Endothelial cell of umbilical vein (primary cell): ENCODE data around the gene TRMT2A. TPM values are rescaled to one million over a fixed set of nuclear protein-coding genes. Genes with fewer than 3 reads are reported as not detected.

Experiments
- BruUV-seq: library from RNA; stranded (reverse); fragments of 400-500 nt; replicated peaks from 2 replicates; lab custom pipeline; 2021; lab: Mats Ljungman, UMichigan
- CTCF ChIA-PET: fragments of 300-600, 350-600 bp; sonication (Branson Sonifier 250); formaldehyde crosslinking; loops from one replicate; lab custom pipeline; 2021; ENCODE audit warnings: antibody characterized with exemption, inconsistent platforms; lab: Charles Lee
- POLR2A ChIA-PET: fragments of 300-600, 350-600 bp; sonication (Branson Sonifier 250); formaldehyde crosslinking; loops from one replicate; lab custom pipeline; 2021; ENCODE audit warnings: antibody characterized with exemption, inconsistent platforms; lab: Charles Lee
- DNase-seq: peaks from one replicate; pipeline ENCODE4 v3.0.0-alpha.2; 2011; ENCODE audit warnings: low read depth, low spot score
- FAIRE-seq: peaks from 2 replicates; lab custom pipeline; 2011; peaks lifted over from hg19 to GRCh38; lab: Jason Lieb, UNC
- H2AFZ ChIP-seq: 2 replicates; pipeline ENCODE4 v1.6.0; 2012; ENCODE audit warnings: low read depth, low read length, control low read depth, inconsistent platforms
- H3K27ac ChIP-seq: 2 replicates; pipeline ENCODE4 v1.5.1; 2011; ENCODE audit warnings: low read depth, mild to moderate bottlenecking, control low read depth, low read length, moderate library complexity; ENCODE audit not compliant: insufficient read depth
- H3K27me3 ChIP-seq, 2 experiments: 2 replicates each; pipeline versions ENCODE4 v1.6.0 to v1.6.1; 2011; ENCODE audit warnings: low read length in 2 of 2, mixed read lengths in 1 of 2; ENCODE audit not compliant: control insufficient read depth in 2 of 2, insufficient read depth in 2 of 2
- H3K36me3 ChIP-seq, 2 experiments: 2 replicates in 1 of 2; 3 replicates in 1 of 2; pipeline ENCODE4 v1.5.1; 2011; ENCODE audit warnings: low read length in 2 of 2, mild to moderate bottlenecking in 1 of 2, moderate library complexity in 1 of 2; ENCODE audit not compliant: control insufficient read depth in 2 of 2, insufficient read depth in 2 of 2; ENCODE audit errors: extremely low read depth in 1 of 2
- H3K4me1 ChIP-seq: 3 replicates; pipeline ENCODE4 v1.5.1; 2011; ENCODE audit warnings: mild to moderate bottlenecking, low read length; ENCODE audit not compliant: control insufficient read depth, insufficient read depth; ENCODE audit errors: extremely low read depth
- H3K4me2 ChIP-seq: 2 replicates; pipeline ENCODE4 v1.6.1; 2011; ENCODE audit warnings: low read length, control low read depth, mixed read lengths; ENCODE audit not compliant: insufficient read depth
- H3K4me3 ChIP-seq, 3 experiments: fragments of 200-600 bp in 1 of 3; sonication (generic), shearing (Covaris generic) in 1 of 3; replicated peaks in 1 of 3; 2 replicates each; pipeline ENCODE4 v1.5.1; 2011 to 2016; ENCODE audit warnings: control low read depth in 3 of 3, low read length in 3 of 3, mild to moderate bottlenecking in 2 of 3, inconsistent platforms in 1 of 3, low read depth in 1 of 3, moderate library complexity in 1 of 3; ENCODE audit not compliant: insufficient read depth in 1 of 3
- H3K79me2 ChIP-seq: 2 replicates; pipeline ENCODE4 v1.6.0; 2012; ENCODE audit warnings: low read length, inconsistent platforms; ENCODE audit not compliant: control insufficient read depth, insufficient read depth
- H3K9ac ChIP-seq: replicated peaks from 2 replicates; pipeline ENCODE3; 2011; ENCODE audit warnings: low read length, control low read depth; ENCODE audit not compliant: insufficient read depth; ENCODE audit errors: extremely low read depth
- H3K9me1 ChIP-seq: replicated peaks from 3 replicates; pipeline ENCODE4 v1.6.0; 2011; ENCODE audit warnings: mild to moderate bottlenecking, low read length; ENCODE audit not compliant: control insufficient read depth, insufficient read depth; ENCODE audit errors: extremely low read depth
- H3K9me3 ChIP-seq: replicated peaks from 2 replicates; pipeline ENCODE4 v1.5.1; 2012; ENCODE audit warnings: low read length, inconsistent platforms; ENCODE audit not compliant: control insufficient read depth, insufficient read depth
- H4K20me1 ChIP-seq: replicated peaks from 2 replicates; pipeline ENCODE3; 2011; ENCODE audit warnings: mild to moderate bottlenecking, low read length; ENCODE audit not compliant: control insufficient read depth, insufficient read depth; ENCODE audit errors: extremely low read depth
- EZH2 ChIP-seq: IDR thresholded peaks from 2 replicates; pipeline ENCODE4 v1.6.1; 2012; ENCODE audit warnings: borderline replicate concordance, low read depth, mild to moderate bottlenecking, moderate library complexity, low read length, inconsistent platforms; ENCODE audit not compliant: severe bottlenecking
- FOS ChIP-seq: IDR thresholded peaks from 2 replicates; pipeline ENCODE4 v1.6.1; 2011; ENCODE audit warnings: mild to moderate bottlenecking, low read length, moderate library complexity, borderline replicate concordance; ENCODE audit not compliant: insufficient read depth
- GATA2 ChIP-seq: IDR thresholded peaks from 2 replicates; pipeline ENCODE4 v1.7.0; 2011; ENCODE audit warnings: low read depth, mild to moderate bottlenecking, moderate library complexity, mixed read lengths, low read length; ENCODE audit not compliant: insufficient read length, insufficient read depth
- JUN ChIP-seq: IDR thresholded peaks from 2 replicates; pipeline ENCODE4 v1.6.1; 2011; ENCODE audit warnings: borderline replicate concordance, low read depth; ENCODE audit not compliant: insufficient read length, insufficient read depth
- MAX ChIP-seq: IDR thresholded peaks from 2 replicates; pipeline ENCODE4 v1.6.1; 2011; ENCODE audit not compliant: insufficient read depth, insufficient read length
- MYC ChIP-seq: IDR thresholded peaks from one replicate; pipeline ENCODE4 v1.6.1; 2011; ENCODE audit warnings: mild to moderate bottlenecking, low read depth, low read length
- POLR2A ChIP-seq: IDR thresholded peaks from 2 replicates; pipeline ENCODE4 v1.6.1; 2012; ENCODE audit warnings: low read depth, mild to moderate bottlenecking, control low read depth, low read length
- POLR2AphosphoS5 ChIP-seq: IDR thresholded peaks from 2 replicates; pipeline ENCODE4 v1.6.1; 2012; ENCODE audit warnings: low read depth, mild to moderate bottlenecking, control low read depth, low read length, moderate library complexity; ENCODE audit not compliant: insufficient read depth
- dilution Hi-C: fragments of 300-500 bp; cut with MboI; formaldehyde crosslinking; loops from one replicate; pipeline ENCODE4 v1.15.0; 2019; ENCODE audit warnings: low sequenced_read_pairs; ENCODE audit not compliant: extremely low pct_ligation_motif_present
- intact Hi-C: fragments of 100-400 bp; cut with micrococcal nuclease; formaldehyde crosslinking; loops from one replicate; pipeline ENCODE4 v1.10.0; 2022
- polyA plus RNA-seq, 4 experiments: library from polyadenylated mRNA; depleted of rRNA in 3 of 4; stranded (reverse) in 3 of 4; unstranded in 1 of 4; fragments of >200 nt; gene quantifications; 2 replicates each; pipeline versions ENCODE4 v1.2.1 to v1.2.3, GENCODE V29; 2011 to 2012; ENCODE audit warnings: missing spikeins in 1 of 4
- total RNA-seq: library from RNA; stranded (reverse); gene quantifications from 2 replicates; pipeline ENCODE4 v1.2.3, GENCODE V29; 2021
- TF ChIP-seq, protein P1 (sequence below), 2 donors: IDR thresholded peaks; 1 replicate in 1 of 2; 2 replicates in 1 of 2; pipeline ENCODE4 v1.5.1; 2011; ENCODE audit warnings: low read length in 2 of 2, mild to moderate bottlenecking in 2 of 2, moderate library complexity in 2 of 2, control low read depth in 1 of 2, inconsistent platforms in 1 of 2, low read depth in 1 of 2; ENCODE audit not compliant: insufficient read depth in 1 of 2; ENCODE audit errors: extremely low read depth in 1 of 2

The TRMT2A gene
- total and polyA plus RNA-seq, 2 donors (not counting 3 experiments of a cell fraction or from before 2014, with no cell fraction given): 51.2 to 61.9 TPM

DNA sequence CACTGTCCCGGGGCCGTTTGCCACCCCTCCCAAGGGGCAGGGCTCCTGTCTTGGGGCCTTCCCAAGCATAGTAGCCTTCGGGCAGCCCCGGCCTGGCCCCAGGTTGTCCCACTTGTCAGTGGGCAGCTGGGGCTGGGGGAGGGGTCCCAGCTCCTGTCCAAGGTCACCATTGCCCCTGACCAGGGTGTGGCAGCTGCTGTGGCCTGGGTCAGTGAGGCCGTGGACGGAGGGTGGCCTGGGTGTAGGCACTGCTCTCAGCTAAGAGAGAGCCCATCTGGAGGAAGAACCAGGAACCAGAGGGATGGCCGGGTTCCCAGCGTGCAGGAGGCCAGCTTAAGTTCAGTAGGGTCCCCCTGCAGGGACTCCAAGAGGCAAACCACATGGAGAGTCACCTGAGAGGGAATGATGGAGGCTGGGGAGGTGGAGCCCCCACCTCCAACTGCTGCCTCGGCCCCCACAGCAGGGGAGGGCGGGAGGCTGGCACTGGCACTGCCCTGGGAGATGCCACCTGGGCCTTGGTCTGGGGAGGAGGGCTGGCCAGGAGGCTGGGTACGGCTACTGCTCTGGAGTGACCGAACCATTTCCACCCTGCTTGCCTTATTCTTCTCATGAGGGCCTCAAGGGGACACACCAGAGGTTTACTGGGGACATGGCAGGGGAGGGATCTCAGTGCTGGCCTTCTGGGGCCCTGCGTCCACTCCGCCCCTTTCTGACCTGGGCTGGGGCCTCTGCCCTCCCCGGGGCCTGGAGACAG is 40.6 kb upstream of the TRMT2A start:
- Histone ChIP-seq H3K9ac (no peak overlapping the region), H4K20me1 (no peaks in the 10 kb centered on the region), H3K36me3 (no peaks in the 10 kb centered on the region), H3K79me2 (no peaks in the 10 kb centered on the region), H3K9me1 (no peaks in the 10 kb centered on the region), H3K9me3 (no peaks in the 10 kb centered on the region), H3K4me1 (peaks cover 5% of the 10 kb centered on the region), H3K27ac (no peak overlapping the region), H3K4me3 (no peak overlapping the region), H3K4me2 (no peak overlapping the region), H2AFZ (no peak overlapping the region), H3K27me3 (no peaks in the 10 kb centered on the region)
- no peak for DNase-seq
- ChIA-PET CTCF (interaction anchor here (0.7 to 3.2 kb wide), 21 partner anchors 10 to 297 kb away, joined by 3 to 52 read pairs (median 6); partner anchors contain the start of gene DGCR6L), POLR2A (no interaction called here)
- dilution Hi-C loops: no loop called here
- intact Hi-C loops: loop anchor here (1.0 to 5.0 kb wide), 5 partner anchors 50 to 300 kb away; partner anchors contain the start of gene RTN4R
- no peak for TF ChIP-seq EZH2
- TF ChIP-seq POLR2AphosphoS5: no peak
- no peak for TF ChIP-seq MYC
- no peak for TF ChIP-seq GATA2
- no peak for TF ChIP-seq FOS
- TF ChIP-seq, protein P1, sequence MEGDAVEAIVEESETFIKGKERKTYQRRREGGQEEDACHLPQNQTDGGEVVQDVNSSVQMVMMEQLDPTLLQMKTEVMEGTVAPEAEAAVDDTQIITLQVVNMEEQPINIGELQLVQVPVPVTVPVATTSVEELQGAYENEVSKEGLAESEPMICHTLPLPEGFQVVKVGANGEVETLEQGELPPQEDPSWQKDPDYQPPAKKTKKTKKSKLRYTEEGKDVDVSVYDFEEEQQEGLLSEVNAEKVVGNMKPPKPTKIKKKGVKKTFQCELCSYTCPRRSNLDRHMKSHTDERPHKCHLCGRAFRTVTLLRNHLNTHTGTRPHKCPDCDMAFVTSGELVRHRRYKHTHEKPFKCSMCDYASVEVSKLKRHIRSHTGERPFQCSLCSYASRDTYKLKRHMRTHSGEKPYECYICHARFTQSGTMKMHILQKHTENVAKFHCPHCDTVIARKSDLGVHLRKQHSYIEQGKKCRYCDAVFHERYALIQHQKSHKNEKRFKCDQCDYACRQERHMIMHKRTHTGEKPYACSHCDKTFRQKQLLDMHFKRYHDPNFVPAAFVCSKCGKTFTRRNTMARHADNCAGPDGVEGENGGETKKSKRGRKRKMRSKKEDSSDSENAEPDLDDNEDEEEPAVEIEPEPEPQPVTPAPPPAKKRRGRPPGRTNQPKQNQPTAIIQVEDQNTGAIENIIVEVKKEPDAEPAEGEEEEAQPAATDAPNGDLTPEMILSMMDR (IDR thresholded peaks at IDR 0.05; ENCODE audit: extremely low read depth in 1 of 2, insufficient read depth in 1 of 2, low read depth in 1 of 2, low read length in 2 of 2): no peak
- no peak for TF ChIP-seq POLR2A
- no peak for TF ChIP-seq JUN
- TF ChIP-seq MAX: no peak
- FAIRE-seq: no peak
- BruUV-seq: no TSS peak
